HFF-Myc (cell line): ENCODE measurements around the gene ZNF664.

Experiments used
- DNase-seq: peaks from one replicate; pipeline ENCODE4 v3.0.0-alpha.2; 2011; ENCODE audit warnings: low read depth; ENCODE audit errors: extremely low read depth
- H3K4me3 ChIP-seq: replicated peaks from 2 replicates; pipeline ENCODE4 v1.5.1; 2011; ENCODE audit warnings: low read depth, mild to moderate bottlenecking, control low read depth, low read length
- TF ChIP-seq, protein P1 (sequence below): IDR thresholded peaks from 2 replicates; pipeline ENCODE4 v1.5.1; 2012; ENCODE audit warnings: mild to moderate bottlenecking, low read depth, low read length, control low read depth; ENCODE audit errors: missing control alignments

ZNF664 gene

DNA sequence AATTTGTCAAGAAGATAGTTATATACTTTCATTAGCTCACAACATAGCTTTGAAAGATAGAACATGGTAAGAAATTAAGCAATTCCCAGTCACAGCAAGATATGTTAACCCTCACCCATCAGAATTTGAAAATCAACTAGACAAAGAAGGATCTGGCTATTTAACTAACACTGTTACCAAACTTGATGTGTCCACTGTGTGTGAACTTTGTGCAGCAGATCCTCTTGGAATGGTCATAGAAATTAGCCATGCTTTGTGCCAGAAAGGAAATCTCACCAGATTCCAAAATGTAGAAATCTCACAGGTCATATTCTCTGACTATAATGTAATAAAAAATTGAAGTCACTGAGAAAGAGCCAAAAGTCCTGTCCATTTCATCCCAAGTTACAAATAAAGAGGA, 46.1 kb downstream of the ZNF664 start:
- no peak for DNase-seq
- no peak overlapping the region for H3K4me3 ChIP-seq
- TF ChIP-seq, protein P1, sequence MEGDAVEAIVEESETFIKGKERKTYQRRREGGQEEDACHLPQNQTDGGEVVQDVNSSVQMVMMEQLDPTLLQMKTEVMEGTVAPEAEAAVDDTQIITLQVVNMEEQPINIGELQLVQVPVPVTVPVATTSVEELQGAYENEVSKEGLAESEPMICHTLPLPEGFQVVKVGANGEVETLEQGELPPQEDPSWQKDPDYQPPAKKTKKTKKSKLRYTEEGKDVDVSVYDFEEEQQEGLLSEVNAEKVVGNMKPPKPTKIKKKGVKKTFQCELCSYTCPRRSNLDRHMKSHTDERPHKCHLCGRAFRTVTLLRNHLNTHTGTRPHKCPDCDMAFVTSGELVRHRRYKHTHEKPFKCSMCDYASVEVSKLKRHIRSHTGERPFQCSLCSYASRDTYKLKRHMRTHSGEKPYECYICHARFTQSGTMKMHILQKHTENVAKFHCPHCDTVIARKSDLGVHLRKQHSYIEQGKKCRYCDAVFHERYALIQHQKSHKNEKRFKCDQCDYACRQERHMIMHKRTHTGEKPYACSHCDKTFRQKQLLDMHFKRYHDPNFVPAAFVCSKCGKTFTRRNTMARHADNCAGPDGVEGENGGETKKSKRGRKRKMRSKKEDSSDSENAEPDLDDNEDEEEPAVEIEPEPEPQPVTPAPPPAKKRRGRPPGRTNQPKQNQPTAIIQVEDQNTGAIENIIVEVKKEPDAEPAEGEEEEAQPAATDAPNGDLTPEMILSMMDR = no peak

DNA sequence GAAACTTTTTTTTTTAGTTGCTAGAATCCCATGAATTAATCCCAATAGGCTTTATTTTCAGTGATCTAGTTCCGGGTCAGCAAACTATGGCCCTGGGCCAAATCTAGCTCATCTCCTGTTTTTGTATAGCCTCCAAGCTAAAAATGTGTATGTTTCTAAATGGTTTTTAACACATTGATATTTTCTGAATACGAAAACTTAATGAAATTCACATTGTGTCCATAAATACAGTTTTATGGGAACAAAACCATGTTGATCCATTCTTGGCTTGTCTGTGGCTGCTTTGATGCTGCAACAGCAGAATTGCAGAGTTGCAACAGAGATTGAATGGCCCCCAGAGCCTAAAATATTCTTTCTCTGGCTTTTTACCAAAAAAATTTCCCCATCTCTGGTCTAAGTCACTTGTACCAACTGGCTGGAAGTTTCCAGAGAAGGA, 47.5 kb downstream of the ZNF664 start:
- no peak for DNase-seq
- TF ChIP-seq, protein P1 = no peak
- H3K4me3 ChIP-seq = no peak overlapping the region

DNA sequence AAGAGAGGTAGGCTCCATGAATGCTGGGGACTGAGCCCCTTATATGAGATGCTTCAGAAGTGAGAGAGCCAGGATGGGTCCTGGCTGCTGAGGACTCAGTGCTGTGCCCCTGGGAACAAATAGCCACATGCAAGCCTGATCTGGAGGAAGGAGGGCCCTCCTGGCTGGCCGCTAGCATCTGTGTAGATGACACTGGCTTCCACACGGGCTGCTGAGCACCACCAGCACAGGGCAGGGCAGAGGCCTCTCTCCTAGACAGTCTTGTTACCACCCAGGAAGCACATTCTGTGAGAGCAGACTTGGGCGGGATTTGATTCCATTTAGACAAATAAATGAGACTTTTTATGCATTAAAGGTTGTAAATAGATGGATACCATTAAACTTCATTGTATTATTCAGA, 48.0 kb downstream of the ZNF664 start:
- TF ChIP-seq, protein P1 = no peak
- DNase-seq = no peak
- H3K4me3 ChIP-seq = no peak overlapping the region

DNA sequence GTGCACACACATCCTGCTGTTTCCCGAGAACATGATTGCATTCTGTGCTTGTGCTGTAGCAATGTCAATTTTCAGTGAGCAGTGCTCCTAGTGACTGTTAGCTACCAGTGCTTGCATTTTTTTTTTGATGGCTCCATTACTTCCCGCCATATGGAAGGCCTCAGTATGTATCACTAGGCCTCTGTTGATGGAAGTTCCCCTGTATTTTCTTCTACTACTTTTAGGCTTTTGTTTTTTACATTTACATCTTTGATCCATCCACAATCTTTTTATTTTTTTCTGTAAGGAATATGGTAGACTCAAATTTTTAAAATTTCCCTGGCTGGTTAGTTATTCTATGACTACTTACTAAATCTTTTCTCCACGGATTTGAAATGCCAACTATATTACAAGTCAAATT, 49.1 kb downstream of the ZNF664 start:
- TF ChIP-seq, protein P1 = no peak
- no peak for DNase-seq
- no peak overlapping the region for H3K4me3 ChIP-seq

DNA sequence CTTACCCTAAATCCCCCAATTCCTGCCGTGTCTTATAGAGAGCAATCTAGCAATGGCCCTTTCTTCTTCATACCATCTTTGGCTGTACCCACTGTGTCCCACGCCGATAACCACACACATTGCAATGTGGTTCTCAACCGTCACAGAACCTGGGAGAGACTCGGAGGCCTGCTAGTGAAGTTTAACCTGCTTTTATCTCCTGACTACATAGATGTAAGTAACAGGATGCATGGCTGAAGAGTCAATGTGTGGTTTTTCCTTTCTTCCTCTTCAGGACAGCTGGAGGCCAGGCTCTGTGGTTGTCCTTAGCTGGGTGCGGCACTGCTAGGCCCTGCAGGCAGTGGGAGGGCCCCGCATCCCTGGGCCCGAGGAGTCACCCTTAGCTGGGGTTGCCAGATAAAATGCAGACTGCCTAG, 51.3 kb downstream of the ZNF664 start:
- TF ChIP-seq, protein P1 = no peak
- no peak for DNase-seq
- H3K4me3 ChIP-seq = no peak overlapping the region

DNA sequence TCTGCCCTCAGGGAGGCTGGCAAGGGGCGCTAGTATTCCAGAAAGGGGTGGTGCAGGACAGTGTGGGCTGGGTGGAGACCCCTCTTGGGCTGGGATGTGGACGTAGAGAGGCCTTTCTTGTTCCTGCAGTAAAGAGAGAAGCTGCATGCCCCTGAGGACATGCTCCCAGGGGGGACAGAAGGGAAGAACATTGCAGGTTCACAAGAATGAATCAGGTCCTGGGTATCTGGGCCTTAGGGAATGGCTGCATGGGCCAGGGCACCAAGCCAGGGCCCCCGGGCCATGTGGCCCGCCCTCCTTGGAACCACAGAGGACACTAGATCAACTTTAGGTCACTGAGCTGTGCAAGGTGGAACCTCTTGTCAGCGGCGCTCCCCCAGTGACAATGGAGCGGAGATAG, 51.8 kb downstream of the ZNF664 start:
- no peak overlapping the region for H3K4me3 ChIP-seq
- TF ChIP-seq, protein P1 = no peak
- DNase-seq = no peak

DNA sequence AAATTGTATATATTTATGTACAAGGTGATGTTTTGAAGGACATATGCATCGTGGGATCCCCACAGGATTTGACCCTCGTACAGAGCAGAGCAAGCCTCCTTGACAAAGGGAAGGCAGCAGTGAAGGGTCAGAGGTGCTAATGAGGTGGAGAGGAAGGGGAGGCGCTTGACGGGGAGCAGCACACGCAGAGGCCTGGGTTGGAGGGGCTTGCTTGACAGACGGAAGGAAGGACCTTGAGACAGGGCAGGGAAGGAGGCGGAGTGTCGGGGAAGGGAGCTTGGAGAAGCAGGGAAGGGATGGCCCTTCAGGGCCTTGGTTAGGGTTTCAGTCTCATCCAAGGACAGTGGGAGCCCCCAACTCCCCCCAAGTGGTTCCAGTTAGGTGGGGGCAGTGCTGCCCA, 52.6 kb downstream of the ZNF664 start:
- no peak for DNase-seq
- TF ChIP-seq, protein P1 = no peak
- H3K4me3 ChIP-seq = no peak overlapping the region
